Karpas-422 (cell line): ENCODE data around the gene SERF2. TPM values are rescaled to one million over a fixed set of nuclear protein-coding genes. Genes with fewer than 3 reads are reported as not detected.
"Not testable (repeated sequence)": the region's sequence is repeated elsewhere in the genome, so short reads cannot be mapped to it uniquely, and the experiment has no call there.

Experiments
- DNase-seq: peaks from one replicate; pipeline ENCODE4 v3.0.0-alpha.2; 2015
- H2AFZ ChIP-seq: fragments of 200-600 bp; sonication (generic); 2 replicates; pipeline ENCODE4 v1.6.1; 2014; ENCODE audit warnings: antibody characterized with exemption, low read length, mixed read lengths
- H3K27ac ChIP-seq: fragments of 200-600 bp; sonication (generic); 2 replicates; pipeline ENCODE4 v1.5.1; 2014; ENCODE audit warnings: mild to moderate bottlenecking, low read length, moderate library complexity
- H3K27me3 ChIP-seq: fragments of 200-600 bp; sonication (generic); 2 replicates; pipeline ENCODE4 v1.6.1; 2014; ENCODE audit warnings: low read length, mixed read lengths
- H3K36me3 ChIP-seq: fragments of 200-600 bp; sonication (generic); 2 replicates; pipeline ENCODE4 v1.6.1; 2014; ENCODE audit warnings: low read length, mixed read lengths; ENCODE audit not compliant: insufficient read depth
- H3K4me1 ChIP-seq: fragments of 200-600 bp; sonication (generic); 2 replicates; pipeline ENCODE4 v1.6.1; 2014; ENCODE audit warnings: mild to moderate bottlenecking, low read length, mixed read lengths
- H3K4me2 ChIP-seq: fragments of 200-600 bp; sonication (generic); 2 replicates; pipeline ENCODE4 v1.6.1; 2014; ENCODE audit warnings: low read length, low read depth, mild to moderate bottlenecking; ENCODE audit not compliant: poor library complexity, severe bottlenecking
- H3K4me3 ChIP-seq: fragments of 200-600 bp; sonication (generic); 2 replicates; pipeline ENCODE4 v1.5.1; 2014; ENCODE audit warnings: mild to moderate bottlenecking, antibody characterized with exemption, low read length, mixed read lengths
- H3K79me2 ChIP-seq: fragments of 200-600 bp; sonication (generic); 2 replicates; pipeline ENCODE4 v1.6.1; 2014; ENCODE audit warnings: mild to moderate bottlenecking, low read length, mixed read lengths
- H3K9ac ChIP-seq: fragments of 200-600 bp; sonication (generic); 2 replicates; pipeline ENCODE4 v1.6.0; 2014; ENCODE audit warnings: low read length
- H3K9me2 ChIP-seq: fragments of 200-600 bp; sonication (generic), shearing (Covaris generic); replicated peaks from 2 replicates; pipeline ENCODE4 v1.6.0; 2014; ENCODE audit warnings: mild to moderate bottlenecking, low read length, moderate library complexity; ENCODE audit not compliant: insufficient read depth
- H3K9me3 ChIP-seq: fragments of 300-700, 200-600 bp; sonication (generic); 2 replicates; pipeline ENCODE4 v1.6.1; 2014; ENCODE audit warnings: low read length, mixed read lengths
- H4K20me1 ChIP-seq: fragments of 200-600 bp; sonication (generic); 2 replicates; pipeline ENCODE4 v1.6.1; 2014; ENCODE audit warnings: mild to moderate bottlenecking, antibody characterized with exemption, low read length, low read depth; ENCODE audit not compliant: insufficient read depth
- total RNA-seq: library from RNA; depleted of rRNA; stranded (reverse); fragments of >200 nt; shearing (Covaris generic); gene quantifications from 2 replicates; pipeline ENCODE4 v1.2.3, GENCODE V29; 2014; ENCODE audit warnings: low replicate concordance

The SERF2 gene
- total RNA-seq, 1 experiment from 2014 or later, result 882 TPM

- peak; percentile 53 for DNase-seq
- H3K4me2 ChIP-seq, result peak overlapping the region; percentile 69
- H3K27ac ChIP-seq, result peak overlapping the region; percentile 99
- H3K4me3 ChIP-seq, result peak overlapping the region; percentile 52
- no peaks in the 10 kb centered on the region for H4K20me1 ChIP-seq
- no peaks in the 10 kb centered on the region for H3K9me2 ChIP-seq
- peaks cover 45% of the 10 kb centered on the region for H3K36me3 ChIP-seq
- no peaks in the 10 kb centered on the region for H3K79me2 ChIP-seq
- H3K27me3 ChIP-seq, result no peaks in the 10 kb centered on the region
- no peak overlapping the region for H2AFZ ChIP-seq
- H3K9me3 ChIP-seq, result no peaks in the 10 kb centered on the region
- H3K9ac ChIP-seq, result peak overlapping the region; percentile 67
- H3K4me1 ChIP-seq, result peaks cover 33% of the 10 kb centered on the region
Measured at GRCh38 chr15:43808435-43808950, 16.4 kb downstream of the SERF2 start.

GRCh38 chr15:43808960-43809678 is 17.0 kb downstream of the SERF2 start:
- peak overlapping the region; percentile 15; the same call in 1 of the 2 replicates for H2AFZ ChIP-seq
- peak; percentile 91 for DNase-seq
- no peaks in the 10 kb centered on the region for H3K9me3 ChIP-seq
- peaks cover 33% of the 10 kb centered on the region for H3K4me1 ChIP-seq
- no peaks in the 10 kb centered on the region for H3K79me2 ChIP-seq
- no peaks in the 10 kb centered on the region for H3K9me2 ChIP-seq
- peak overlapping the region; percentile 67 for H3K9ac ChIP-seq
- H3K4me2 ChIP-seq, result peak overlapping the region; percentile 69
- H3K36me3 ChIP-seq, result peaks cover 45% of the 10 kb centered on the region
- H3K27ac ChIP-seq, result peak overlapping the region; percentile 99
- peak overlapping the region; percentile 52 for H3K4me3 ChIP-seq
- no peaks in the 10 kb centered on the region for H4K20me1 ChIP-seq
- no peaks in the 10 kb centered on the region for H3K27me3 ChIP-seq

- H3K9me3 ChIP-seq, H2AFZ ChIP-seq, H3K4me2 ChIP-seq, DNase-seq, H3K9me2 ChIP-seq, H3K27me3 ChIP-seq, H3K9ac ChIP-seq, H3K4me1 ChIP-seq, H3K27ac ChIP-seq, H3K4me3 ChIP-seq, H4K20me1 ChIP-seq: not testable (repeated sequence)
- Histone ChIP-seq H3K79me2 (peaks cover 35% of the 10 kb centered on the region), H3K36me3 (peaks cover 47% of the 10 kb centered on the region; the same call in 1 of the 2 replicates)
Measured at GRCh38 chr15:43815064-43815463, 22.9 kb downstream of the SERF2 start.

- peaks cover 26% of the 10 kb centered on the region; the same call in 1 of the 2 replicates for H3K36me3 ChIP-seq
- peak overlapping the region; percentile 24 for H3K4me2 ChIP-seq
- H3K4me1 ChIP-seq, result peaks cover 29% of the 10 kb centered on the region
- no peak overlapping the region for H3K4me3 ChIP-seq
- peak; percentile 39 for DNase-seq
- H3K27me3 ChIP-seq, result no peaks in the 10 kb centered on the region
- no peak overlapping the region for H3K9ac ChIP-seq
- no peak overlapping the region for H2AFZ ChIP-seq
- peaks cover 75% of the 10 kb centered on the region for H3K79me2 ChIP-seq
- H4K20me1 ChIP-seq, result peaks cover 6% of the 10 kb centered on the region; the same call in 1 of the 2 replicates
- no peaks in the 10 kb centered on the region for H3K9me3 ChIP-seq
- no peaks in the 10 kb centered on the region for H3K9me2 ChIP-seq
- H3K27ac ChIP-seq, result peak overlapping the region; percentile 17; the same call in 1 of the 2 replicates
Measured at GRCh38 chr15:43821505-43821904, 29.4 kb downstream of the SERF2 start.

- H4K20me1 ChIP-seq, result no peaks in the 10 kb centered on the region; the same call in 1 of the 2 replicates
- H2AFZ ChIP-seq, result 0 out of 2 replicates have a peak within 1 kb of the TSS, but pooled peaks have one; percentile 30
- peak within 1 kb of the TSS; percentile 83 for H3K9ac ChIP-seq
- peak within 1 kb of the TSS; percentile 85 for H3K4me3 ChIP-seq
- peak within 1 kb of the TSS; percentile 49 for H3K27ac ChIP-seq
- H3K27me3 ChIP-seq, result no peaks in the 10 kb centered on the region
- H3K9me2 ChIP-seq, result no peaks in the 10 kb centered on the region
- peaks cover 49% of the 10 kb centered on the region for H3K4me1 ChIP-seq
- H3K9me3 ChIP-seq, result no peaks in the 10 kb centered on the region
- peak within 1 kb of the TSS; percentile 63 for H3K4me2 ChIP-seq
- H3K79me2 ChIP-seq, result peaks cover 73% of the 10 kb centered on the region
- peak; percentile 98 for DNase-seq
- H3K36me3 ChIP-seq, result peaks cover 24% of the 10 kb centered on the region
Measured at GRCh38 chr15:43824302-43825246, 32.5 kb downstream of the SERF2 start, which contains the start of gene MFAP1. MFAP1 (minus strand) TSS chr15:43824690; CDS start chr15:43824569, 121 bp downstream.

- not testable (repeated sequence) for H4K20me1 ChIP-seq, H3K9ac ChIP-seq, H3K27me3 ChIP-seq, H3K4me2 ChIP-seq, H3K9me2 ChIP-seq, H3K9me3 ChIP-seq, H3K4me3 ChIP-seq, H2AFZ ChIP-seq
- peaks cover 56% of the 10 kb centered on the region for H3K4me1 ChIP-seq
- peak; percentile 45 for DNase-seq
- H3K79me2 ChIP-seq, result peaks cover 73% of the 10 kb centered on the region
- H3K36me3 ChIP-seq, result peaks cover 32% of the 10 kb centered on the region
- peak overlapping the region; percentile 39; the same call in 1 of the 2 replicates for H3K27ac ChIP-seq
Measured at GRCh38 chr15:43825305-43825704, 33.2 kb downstream of the SERF2 start.

- no peaks in the 10 kb centered on the region for H4K20me1 ChIP-seq
- H3K9me2 ChIP-seq, result no peaks in the 10 kb centered on the region
- peaks cover 64% of the 10 kb centered on the region for H3K4me1 ChIP-seq
- H3K27ac ChIP-seq, result peak overlapping the region; percentile 64; the same call in 1 of the 2 replicates
- peak overlapping the region; percentile 74 for H3K4me2 ChIP-seq
- H3K4me3 ChIP-seq, result peak overlapping the region; percentile 72; the same call in 1 of the 2 replicates
- DNase-seq, result no peak
- peaks cover 73% of the 10 kb centered on the region for H3K79me2 ChIP-seq
- H3K9ac ChIP-seq, result peak overlapping the region; percentile 83
- H3K36me3 ChIP-seq, result peaks cover 29% of the 10 kb centered on the region
- no peaks in the 10 kb centered on the region for H3K9me3 ChIP-seq
- no peaks in the 10 kb centered on the region for H3K27me3 ChIP-seq
- H2AFZ ChIP-seq, result no peak overlapping the region
Measured at GRCh38 chr15:43826029-43826507, 33.9 kb downstream of the SERF2 start.
